ENCODE measurements around the gene PRRG1. TPM values are rescaled to one million over a fixed set of nuclear protein-coding genes. Genes with fewer than 3 reads are reported as not detected.

PRRG1 gene
- polyA plus RNA-seq, 1 experiment = 15.4 TPM

- ChIA-PET POLR2A (no interaction called here), CTCF (interaction anchor here (0.5 kb wide), 1 partner anchor 54 kb away, joined by 3 read pairs; no protein-coding TSS in a partner anchor)
- no peak for TF ChIP-seq CTCF (IDR thresholded peaks at IDR 0.05; ENCODE audit: insufficient read depth, low read depth, low read length)
- H3K4me3 ChIP-seq (ENCODE audit: low read depth, low read length) = no peak overlapping the region
- no peaks in the 10 kb centered on the region for H3K27me3 ChIP-seq (ENCODE audit: control insufficient read depth, insufficient read depth, low read length)
- DNase-seq (ENCODE audit: low read depth) = no peak
- H3K36me3 ChIP-seq (ENCODE audit: control insufficient read depth, insufficient read depth, low read length) = no peaks in the 10 kb centered on the region
These were observed 8.3 kb downstream of the PRRG1 start for GRCh38 chrX:37357436-37357835.

- no peak for TF ChIP-seq CTCF (IDR thresholded peaks at IDR 0.05; ENCODE audit: insufficient read depth, low read depth, low read length)
- Histone ChIP-seq H3K36me3 (ENCODE audit: control insufficient read depth, insufficient read depth, low read length) (no peaks in the 10 kb centered on the region), H3K4me3 (ENCODE audit: low read depth, low read length) (no peak overlapping the region), H3K27me3 (ENCODE audit: control insufficient read depth, insufficient read depth, low read length) (no peaks in the 10 kb centered on the region)
- CTCF ChIA-PET = no interaction called here
- DNase-seq (ENCODE audit: low read depth) = no peak
- POLR2A ChIA-PET = no interaction called here
These were observed 12.4 kb downstream of the PRRG1 start for GRCh38 chrX:37361596-37361995.

- no peaks in the 10 kb centered on the region for H3K27me3 ChIP-seq (ENCODE audit: control insufficient read depth, insufficient read depth, low read length)
- ChIA-PET CTCF (no interaction called here), POLR2A (no interaction called here)
- TF ChIP-seq CTCF (IDR thresholded peaks at IDR 0.05; ENCODE audit: insufficient read depth, low read depth, low read length) = no peak
- DNase-seq (ENCODE audit: low read depth) = no peak
- no peaks in the 10 kb centered on the region for H3K36me3 ChIP-seq (ENCODE audit: control insufficient read depth, insufficient read depth, low read length)
- no peak overlapping the region for H3K4me3 ChIP-seq (ENCODE audit: low read depth, low read length)
These were observed 15.5 kb downstream of the PRRG1 start for GRCh38 chrX:37364666-37365065.

- no peak for TF ChIP-seq CTCF (IDR thresholded peaks at IDR 0.05; ENCODE audit: insufficient read depth, low read depth, low read length)
- H3K27me3 ChIP-seq (ENCODE audit: control insufficient read depth, insufficient read depth, low read length) = no peaks in the 10 kb centered on the region
- DNase-seq (ENCODE audit: low read depth) = no peak
- ChIA-PET POLR2A (no interaction called here), CTCF (no interaction called here)
- no peaks in the 10 kb centered on the region for H3K36me3 ChIP-seq (ENCODE audit: control insufficient read depth, insufficient read depth, low read length)
- no peak overlapping the region for H3K4me3 ChIP-seq (ENCODE audit: low read depth, low read length)
These were observed 18.8 kb downstream of the PRRG1 start for GRCh38 chrX:37367946-37368345.

- no peaks in the 10 kb centered on the region for H3K27me3 ChIP-seq (ENCODE audit: control insufficient read depth, insufficient read depth, low read length)
- H3K4me3 ChIP-seq (ENCODE audit: low read depth, low read length) = no peak overlapping the region
- no peak for DNase-seq (ENCODE audit: low read depth)
- POLR2A ChIA-PET = no interaction called here
- H3K36me3 ChIP-seq (ENCODE audit: control insufficient read depth, insufficient read depth, low read length) = no peaks in the 10 kb centered on the region
- CTCF ChIA-PET = interaction anchor here (1.6 kb wide), 1 partner anchor 12 kb away, joined by 4 read pairs; no protein-coding TSS in a partner anchor
- TF ChIP-seq CTCF (IDR thresholded peaks at IDR 0.05; ENCODE audit: insufficient read depth, low read depth, low read length) = no peak
These were observed 21.5 kb downstream of the PRRG1 start for GRCh38 chrX:37370499-37371141.
